Panc1 (cell line): ENCODE measurements around the gene LTBP2.

ENCODE experiments used
- POLR2AphosphoS5 ChIP-seq: IDR thresholded peaks from 2 replicates; pipeline ENCODE4 v1.6.1; 2012; ENCODE audit warnings: mild to moderate bottlenecking, low read depth, low read length, moderate library complexity
- SIN3A ChIP-seq: IDR thresholded peaks from 2 replicates; pipeline ENCODE4 v1.6.1; 2012; ENCODE audit warnings: low read depth, mild to moderate bottlenecking, low read length, moderate library complexity, borderline replicate concordance; ENCODE audit not compliant: insufficient read depth
- TCF7L2 ChIP-seq: IDR thresholded peaks from 2 replicates; pipeline ENCODE4 v1.6.1; 2011; ENCODE audit warnings: mild to moderate bottlenecking, low read depth, low read length, inconsistent platforms
- TF ChIP-seq, protein P1 (sequence below): fragments of 450-650 bp; IDR thresholded peaks from 2 replicates; pipeline ENCODE4 v1.5.1; 2017; ENCODE audit warnings: mild to moderate bottlenecking
- TF ChIP-seq, protein P2 (sequence below), 2 experiments: IDR thresholded peaks; 2 replicates each; pipeline ENCODE4 v1.6.1; 2011 to 2012; ENCODE audit warnings: low read depth in 2 of 2, control low read depth in 1 of 2, low read length in 1 of 2, mild to moderate bottlenecking in 1 of 2, moderate library complexity in 1 of 2; ENCODE audit not compliant: insufficient read depth in 1 of 2

DNA sequence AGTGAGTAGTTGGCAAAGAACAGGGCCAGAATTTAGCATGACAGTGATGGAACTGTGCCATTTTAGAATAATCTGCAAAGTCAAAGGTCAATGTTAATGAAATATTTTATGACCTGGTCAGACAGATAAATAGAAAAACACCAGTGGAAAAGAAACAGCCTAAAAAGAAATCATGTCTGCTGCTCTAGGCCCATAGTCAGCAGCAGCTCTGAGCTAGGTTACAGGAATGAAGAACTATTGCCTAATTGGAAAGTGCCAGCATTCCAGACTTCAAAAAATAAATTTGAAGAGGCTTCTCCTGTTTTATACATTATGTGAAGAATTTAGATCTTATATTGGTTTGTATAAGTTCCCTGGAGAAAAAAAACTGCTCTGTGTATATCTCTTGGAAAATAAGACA lies 128.7 kb downstream of the LTBP2 start:
- TF ChIP-seq, protein P1, sequence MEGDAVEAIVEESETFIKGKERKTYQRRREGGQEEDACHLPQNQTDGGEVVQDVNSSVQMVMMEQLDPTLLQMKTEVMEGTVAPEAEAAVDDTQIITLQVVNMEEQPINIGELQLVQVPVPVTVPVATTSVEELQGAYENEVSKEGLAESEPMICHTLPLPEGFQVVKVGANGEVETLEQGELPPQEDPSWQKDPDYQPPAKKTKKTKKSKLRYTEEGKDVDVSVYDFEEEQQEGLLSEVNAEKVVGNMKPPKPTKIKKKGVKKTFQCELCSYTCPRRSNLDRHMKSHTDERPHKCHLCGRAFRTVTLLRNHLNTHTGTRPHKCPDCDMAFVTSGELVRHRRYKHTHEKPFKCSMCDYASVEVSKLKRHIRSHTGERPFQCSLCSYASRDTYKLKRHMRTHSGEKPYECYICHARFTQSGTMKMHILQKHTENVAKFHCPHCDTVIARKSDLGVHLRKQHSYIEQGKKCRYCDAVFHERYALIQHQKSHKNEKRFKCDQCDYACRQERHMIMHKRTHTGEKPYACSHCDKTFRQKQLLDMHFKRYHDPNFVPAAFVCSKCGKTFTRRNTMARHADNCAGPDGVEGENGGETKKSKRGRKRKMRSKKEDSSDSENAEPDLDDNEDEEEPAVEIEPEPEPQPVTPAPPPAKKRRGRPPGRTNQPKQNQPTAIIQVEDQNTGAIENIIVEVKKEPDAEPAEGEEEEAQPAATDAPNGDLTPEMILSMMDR: no peak
- TF ChIP-seq TCF7L2 (no peak), POLR2AphosphoS5 (no peak), SIN3A (no peak)
- TF ChIP-seq, protein P2, sequence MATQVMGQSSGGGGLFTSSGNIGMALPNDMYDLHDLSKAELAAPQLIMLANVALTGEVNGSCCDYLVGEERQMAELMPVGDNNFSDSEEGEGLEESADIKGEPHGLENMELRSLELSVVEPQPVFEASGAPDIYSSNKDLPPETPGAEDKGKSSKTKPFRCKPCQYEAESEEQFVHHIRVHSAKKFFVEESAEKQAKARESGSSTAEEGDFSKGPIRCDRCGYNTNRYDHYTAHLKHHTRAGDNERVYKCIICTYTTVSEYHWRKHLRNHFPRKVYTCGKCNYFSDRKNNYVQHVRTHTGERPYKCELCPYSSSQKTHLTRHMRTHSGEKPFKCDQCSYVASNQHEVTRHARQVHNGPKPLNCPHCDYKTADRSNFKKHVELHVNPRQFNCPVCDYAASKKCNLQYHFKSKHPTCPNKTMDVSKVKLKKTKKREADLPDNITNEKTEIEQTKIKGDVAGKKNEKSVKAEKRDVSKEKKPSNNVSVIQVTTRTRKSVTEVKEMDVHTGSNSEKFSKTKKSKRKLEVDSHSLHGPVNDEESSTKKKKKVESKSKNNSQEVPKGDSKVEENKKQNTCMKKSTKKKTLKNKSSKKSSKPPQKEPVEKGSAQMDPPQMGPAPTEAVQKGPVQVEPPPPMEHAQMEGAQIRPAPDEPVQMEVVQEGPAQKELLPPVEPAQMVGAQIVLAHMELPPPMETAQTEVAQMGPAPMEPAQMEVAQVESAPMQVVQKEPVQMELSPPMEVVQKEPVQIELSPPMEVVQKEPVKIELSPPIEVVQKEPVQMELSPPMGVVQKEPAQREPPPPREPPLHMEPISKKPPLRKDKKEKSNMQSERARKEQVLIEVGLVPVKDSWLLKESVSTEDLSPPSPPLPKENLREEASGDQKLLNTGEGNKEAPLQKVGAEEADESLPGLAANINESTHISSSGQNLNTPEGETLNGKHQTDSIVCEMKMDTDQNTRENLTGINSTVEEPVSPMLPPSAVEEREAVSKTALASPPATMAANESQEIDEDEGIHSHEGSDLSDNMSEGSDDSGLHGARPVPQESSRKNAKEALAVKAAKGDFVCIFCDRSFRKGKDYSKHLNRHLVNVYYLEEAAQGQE (IDR thresholded peaks at IDR 0.05; ENCODE audit: insufficient read depth in 1 of 2, low read depth in 2 of 2, low read length in 1 of 2): no peak
